Epithelial cell of proximal tubule (primary cell): ENCODE data around the gene KDM8. TPM values are rescaled to one million over a fixed set of nuclear protein-coding genes. Genes with fewer than 3 reads are reported as not detected.

Experiments used
- DNase-seq: peaks from one replicate; pipeline ENCODE4 v3.0.0-alpha.2; 2011; ENCODE audit warnings: low read depth
- H3K4me3 ChIP-seq: 2 replicates; pipeline ENCODE4 v1.5.1; 2011; ENCODE audit warnings: low read depth, mild to moderate bottlenecking, low read length
- CTCF ChIP-seq: conservative IDR thresholded peaks from 2 replicates; pipeline ENCODE4 v1.5.1; 2012; ENCODE audit warnings: low read depth, mild to moderate bottlenecking, low read length
- total RNA-seq: library from RNA; depleted of rRNA; stranded (reverse); fragments of >200 nt; gene quantifications from 2 replicates; pipeline ENCODE4 v1.2.3, GENCODE V29; 2015

Gene KDM8
- total RNA-seq, 1 donor from 2014 or later: 13.8 TPM

GRCh38 chr16:27215660-27216059 lies 12.3 kb downstream of the KDM8 start:
- no peak for DNase-seq
- TF ChIP-seq CTCF: no peak

GRCh38 chr16:27216297-27216885 lies 13.1 kb downstream of the KDM8 start:
- TF ChIP-seq CTCF: no peak
- no peak for DNase-seq

More at GRCh38 chr16:27215660-27216059, 12.3 kb downstream of the KDM8 start:
- H3K4me3 ChIP-seq: no peak overlapping the region

GRCh38 chr16:27217256-27217655 lies 13.9 kb downstream of the KDM8 start:
- no peak for DNase-seq
- no peak for TF ChIP-seq CTCF
- H3K4me3 ChIP-seq: no peak overlapping the region

More at GRCh38 chr16:27216297-27216885, 13.1 kb downstream of the KDM8 start:
- H3K4me3 ChIP-seq: no peak overlapping the region

GRCh38 chr16:27218756-27219155 lies 15.4 kb downstream of the KDM8 start:
- no peak for TF ChIP-seq CTCF

GRCh38 chr16:27219161-27219560 lies 15.8 kb downstream of the KDM8 start:
- DNase-seq: no peak
- no peak overlapping the region for H3K4me3 ChIP-seq
- TF ChIP-seq CTCF: no peak

More at GRCh38 chr16:27218756-27219155, 15.4 kb downstream of the KDM8 start:
- H3K4me3 ChIP-seq: no peak overlapping the region
- no peak for DNase-seq

- no peak for DNase-seq
- no peak overlapping the region for H3K4me3 ChIP-seq
- no peak for TF ChIP-seq CTCF
Observed at GRCh38 chr16:27220120-27220519, 16.8 kb downstream of the KDM8 start.

GRCh38 chr16:27220527-27220926 lies 17.2 kb downstream of the KDM8 start:
- no peak overlapping the region for H3K4me3 ChIP-seq
- TF ChIP-seq CTCF: no peak

More at GRCh38 chr16:27220527-27220926, 17.2 kb downstream of the KDM8 start:
- no peak for DNase-seq
